ENCODE measurements around the gene CCDC6.

- TF ChIP-seq, protein P1, sequence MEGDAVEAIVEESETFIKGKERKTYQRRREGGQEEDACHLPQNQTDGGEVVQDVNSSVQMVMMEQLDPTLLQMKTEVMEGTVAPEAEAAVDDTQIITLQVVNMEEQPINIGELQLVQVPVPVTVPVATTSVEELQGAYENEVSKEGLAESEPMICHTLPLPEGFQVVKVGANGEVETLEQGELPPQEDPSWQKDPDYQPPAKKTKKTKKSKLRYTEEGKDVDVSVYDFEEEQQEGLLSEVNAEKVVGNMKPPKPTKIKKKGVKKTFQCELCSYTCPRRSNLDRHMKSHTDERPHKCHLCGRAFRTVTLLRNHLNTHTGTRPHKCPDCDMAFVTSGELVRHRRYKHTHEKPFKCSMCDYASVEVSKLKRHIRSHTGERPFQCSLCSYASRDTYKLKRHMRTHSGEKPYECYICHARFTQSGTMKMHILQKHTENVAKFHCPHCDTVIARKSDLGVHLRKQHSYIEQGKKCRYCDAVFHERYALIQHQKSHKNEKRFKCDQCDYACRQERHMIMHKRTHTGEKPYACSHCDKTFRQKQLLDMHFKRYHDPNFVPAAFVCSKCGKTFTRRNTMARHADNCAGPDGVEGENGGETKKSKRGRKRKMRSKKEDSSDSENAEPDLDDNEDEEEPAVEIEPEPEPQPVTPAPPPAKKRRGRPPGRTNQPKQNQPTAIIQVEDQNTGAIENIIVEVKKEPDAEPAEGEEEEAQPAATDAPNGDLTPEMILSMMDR (IDR thresholded peaks at IDR 0.05 in 2 of 3, conservative IDR thresholded peaks at IDR 0.05 in 1 of 3; ENCODE audit: insufficient read depth in 2 of 3, low read depth in 1 of 3, low read length in 3 of 3) = no peak
- TF ChIP-seq HMGN3 (IDR thresholded peaks at IDR 0.05; ENCODE audit: borderline replicate concordance, extremely low read depth, insufficient read length, low read depth, low read length) (no peak), E4F1 (CRISPR knock-in tag; IDR thresholded peaks at IDR 0.05; ENCODE audit: borderline replicate concordance) (no peak), ZNF561 (CRISPR knock-in tag; conservative IDR thresholded peaks at IDR 0.05) (no peak), POLR2AphosphoS5 (IDR thresholded peaks at IDR 0.05; ENCODE audit: control insufficient read depth, insufficient read depth, low read depth, low read length) (no peak), JUNB (CRISPR knock-in tag; conservative IDR thresholded peaks at IDR 0.05) (no peak), CTBP1 (IDR thresholded peaks at IDR 0.05; ENCODE audit: borderline replicate concordance) (peak; percentile 40; the same call in 1 of the 2 replicates), SNAPC5 (CRISPR knock-in tag; IDR thresholded peaks at IDR 0.05) (no peak)
- TF ChIP-seq, protein P2, sequence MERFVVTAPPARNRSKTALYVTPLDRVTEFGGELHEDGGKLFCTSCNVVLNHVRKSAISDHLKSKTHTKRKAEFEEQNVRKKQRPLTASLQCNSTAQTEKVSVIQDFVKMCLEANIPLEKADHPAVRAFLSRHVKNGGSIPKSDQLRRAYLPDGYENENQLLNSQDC (CRISPR knock-in tag; IDR thresholded peaks at IDR 0.05) = no peak
- TF ChIP-seq, protein P3, sequence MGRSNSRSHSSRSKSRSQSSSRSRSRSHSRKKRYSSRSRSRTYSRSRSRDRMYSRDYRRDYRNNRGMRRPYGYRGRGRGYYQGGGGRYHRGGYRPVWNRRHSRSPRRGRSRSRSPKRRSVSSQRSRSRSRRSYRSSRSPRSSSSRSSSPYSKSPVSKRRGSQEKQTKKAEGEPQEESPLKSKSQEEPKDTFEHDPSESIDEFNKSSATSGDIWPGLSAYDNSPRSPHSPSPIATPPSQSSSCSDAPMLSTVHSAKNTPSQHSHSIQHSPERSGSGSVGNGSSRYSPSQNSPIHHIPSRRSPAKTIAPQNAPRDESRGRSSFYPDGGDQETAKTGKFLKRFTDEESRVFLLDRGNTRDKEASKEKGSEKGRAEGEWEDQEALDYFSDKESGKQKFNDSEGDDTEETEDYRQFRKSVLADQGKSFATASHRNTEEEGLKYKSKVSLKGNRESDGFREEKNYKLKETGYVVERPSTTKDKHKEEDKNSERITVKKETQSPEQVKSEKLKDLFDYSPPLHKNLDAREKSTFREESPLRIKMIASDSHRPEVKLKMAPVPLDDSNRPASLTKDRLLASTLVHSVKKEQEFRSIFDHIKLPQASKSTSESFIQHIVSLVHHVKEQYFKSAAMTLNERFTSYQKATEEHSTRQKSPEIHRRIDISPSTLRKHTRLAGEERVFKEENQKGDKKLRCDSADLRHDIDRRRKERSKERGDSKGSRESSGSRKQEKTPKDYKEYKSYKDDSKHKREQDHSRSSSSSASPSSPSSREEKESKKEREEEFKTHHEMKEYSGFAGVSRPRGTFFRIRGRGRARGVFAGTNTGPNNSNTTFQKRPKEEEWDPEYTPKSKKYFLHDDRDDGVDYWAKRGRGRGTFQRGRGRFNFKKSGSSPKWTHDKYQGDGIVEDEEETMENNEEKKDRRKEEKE (IDR thresholded peaks at IDR 0.05; ENCODE audit: borderline replicate concordance in 1 of 2, control insufficient read depth in 1 of 2, low read depth in 2 of 2, low read length in 1 of 2) = no peak
These were observed 10.7 kb downstream of the CCDC6 start for GRCh38 chr10:59895629-59896116.
